ENCODE measurements around the gene MIF4GD.
"Not testable (repeated sequence)": the region's sequence is repeated elsewhere in the genome, so short reads cannot be mapped to it uniquely, and the experiment has no call there.

Gene MIF4GD

DNA sequence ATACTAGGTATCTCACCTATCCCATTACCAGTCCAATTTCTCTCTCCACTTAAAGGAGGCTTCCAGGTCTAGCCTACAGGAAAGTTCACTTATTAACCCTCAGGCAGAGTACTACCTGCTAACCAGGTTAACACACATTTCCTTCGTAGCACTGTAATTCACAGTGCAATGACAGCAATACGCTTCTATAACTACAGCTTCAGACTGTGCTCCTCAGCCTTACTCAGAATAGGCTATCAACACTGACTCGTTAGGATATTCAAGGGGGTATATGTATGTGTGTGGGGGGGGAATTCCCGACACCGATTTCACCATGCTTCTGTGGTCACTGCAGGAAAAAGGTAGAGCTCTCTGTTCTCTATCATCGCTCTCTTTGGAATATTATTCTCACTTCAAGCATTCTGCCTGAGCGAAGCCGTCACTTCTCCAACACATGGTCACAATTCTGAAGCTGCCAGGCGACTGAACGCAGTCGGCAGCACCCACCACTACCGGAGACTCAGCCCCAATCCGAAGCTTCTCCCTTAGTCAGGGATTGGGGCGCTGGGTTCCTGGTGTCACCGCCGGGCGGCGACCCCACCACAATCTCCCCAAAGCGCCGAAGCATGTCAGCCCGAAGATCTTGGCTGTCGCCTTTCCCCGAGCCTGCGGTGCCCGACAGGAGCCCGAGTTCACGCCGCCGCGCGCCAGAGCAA, 10.2 kb downstream of the MIF4GD start:
- no peak for DNase-seq (ENCODE audit: low spot score)

DNA sequence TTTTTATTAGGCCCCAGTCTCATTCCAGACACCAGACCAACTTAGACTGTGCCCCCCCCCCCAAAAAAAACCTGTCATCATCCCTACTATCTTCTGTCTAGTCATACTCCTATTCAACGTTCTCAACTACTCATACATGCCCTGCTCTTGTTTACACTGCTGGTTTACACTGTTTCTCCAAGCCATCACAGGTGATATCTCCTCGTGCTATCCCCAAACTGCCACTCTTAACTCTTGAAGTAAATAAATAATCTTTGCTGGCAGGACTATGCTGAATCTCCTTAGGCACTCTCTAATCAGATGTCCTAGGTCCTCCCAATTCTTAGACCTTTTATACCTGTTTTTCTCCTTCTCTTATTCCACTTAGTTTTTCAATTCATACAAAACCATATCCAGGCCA, 13.8 kb downstream of the MIF4GD start:
- not testable (repeated sequence) for DNase-seq (ENCODE audit: low spot score)

DNA sequence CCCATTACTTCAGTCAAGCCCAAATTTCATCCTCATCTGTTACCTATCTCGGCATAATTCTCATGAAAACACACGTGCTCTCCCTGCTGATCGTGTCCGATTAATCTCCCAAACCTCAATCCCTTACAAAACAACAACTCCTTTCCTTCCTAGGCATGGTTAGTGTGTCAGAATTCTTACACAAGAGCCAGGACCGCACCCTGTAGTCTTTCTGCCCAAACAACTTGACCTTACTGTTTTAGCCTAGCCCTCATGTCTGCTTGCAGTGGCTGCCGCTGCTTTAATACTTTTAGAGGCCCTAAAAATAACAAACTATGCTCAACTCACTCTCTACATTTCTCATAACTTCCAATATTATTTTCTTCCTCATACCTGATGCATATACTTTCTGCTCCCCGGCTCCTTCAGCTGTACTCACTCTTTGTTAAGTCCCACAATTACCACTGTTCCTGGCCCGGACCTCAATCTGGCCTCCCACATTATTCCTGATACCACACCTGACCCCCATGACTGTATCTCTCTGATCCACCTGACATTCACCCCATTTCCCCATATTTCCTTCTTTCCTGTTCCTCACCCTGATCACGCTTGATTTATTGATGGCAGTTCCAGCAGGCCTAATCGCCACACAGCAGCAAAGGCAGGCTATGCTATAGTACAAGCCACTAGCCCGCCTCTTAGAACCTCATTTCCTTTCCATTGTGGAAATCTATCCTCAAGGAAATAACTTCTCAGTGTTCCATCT, 14.9 kb downstream of the MIF4GD start:
- DNase-seq (ENCODE audit: low spot score): not testable (repeated sequence)

DNA sequence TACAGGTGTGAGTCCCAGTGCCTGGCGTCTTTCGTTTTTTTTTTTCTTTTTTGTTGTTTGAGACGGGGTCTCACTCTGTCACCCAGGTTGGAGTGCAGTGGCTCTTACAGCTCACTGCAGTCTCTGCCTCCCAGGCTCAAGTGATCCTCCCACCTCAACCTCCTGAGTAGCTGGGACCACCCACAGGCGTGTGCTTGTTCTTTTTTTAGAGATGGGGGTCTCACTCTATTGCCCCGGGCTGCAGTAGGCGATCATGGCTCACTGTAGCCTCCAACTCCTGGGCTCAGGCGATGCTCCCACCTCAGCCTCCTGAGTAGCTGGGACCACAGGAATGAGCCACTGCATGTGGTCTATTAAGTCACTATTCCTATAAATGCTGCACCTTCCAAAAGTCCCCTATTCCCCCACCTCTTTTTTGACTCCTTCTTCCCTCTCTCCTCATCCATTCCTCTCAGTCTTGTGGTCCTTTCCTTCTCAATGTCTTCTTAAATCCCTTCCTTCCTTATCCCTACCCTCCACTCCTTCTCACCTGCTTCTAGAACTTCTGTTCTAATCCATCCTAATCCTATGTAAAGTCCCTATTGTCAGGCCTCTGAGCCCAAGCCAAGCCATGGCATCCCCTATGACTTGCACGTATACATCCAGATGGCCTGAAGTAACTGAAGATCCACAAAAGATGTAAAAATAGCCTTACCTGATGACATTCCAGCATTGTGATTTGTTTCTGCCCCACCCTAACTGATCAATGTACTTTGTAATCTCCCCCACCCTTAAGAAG, 18.8 kb downstream of the MIF4GD start:
- DNase-seq (ENCODE audit: low spot score): no peak

DNA sequence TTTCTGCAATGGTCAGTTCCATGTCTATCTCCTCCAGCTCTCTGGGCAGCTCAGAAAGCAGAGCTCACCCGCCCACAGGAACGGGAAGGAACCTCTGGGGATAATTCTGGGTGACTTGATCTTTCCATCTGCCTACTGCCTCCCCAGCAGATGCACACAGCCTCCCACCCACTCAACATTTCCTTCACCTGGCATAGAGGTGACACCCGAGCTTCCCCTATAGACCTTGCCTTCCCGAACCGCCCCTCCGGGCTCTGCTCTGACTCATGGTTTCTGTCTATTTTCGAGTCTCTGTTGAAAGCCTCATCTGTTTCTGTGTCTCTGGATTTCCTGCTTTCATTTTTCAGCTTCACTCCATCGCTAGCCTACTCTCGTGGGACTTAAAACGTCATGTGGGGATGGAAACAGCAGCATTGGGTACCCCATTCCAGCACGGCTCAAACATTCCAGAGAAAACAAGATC, 21.0 kb downstream of the MIF4GD start:
- DNase-seq (ENCODE audit: low spot score): no peak

DNA sequence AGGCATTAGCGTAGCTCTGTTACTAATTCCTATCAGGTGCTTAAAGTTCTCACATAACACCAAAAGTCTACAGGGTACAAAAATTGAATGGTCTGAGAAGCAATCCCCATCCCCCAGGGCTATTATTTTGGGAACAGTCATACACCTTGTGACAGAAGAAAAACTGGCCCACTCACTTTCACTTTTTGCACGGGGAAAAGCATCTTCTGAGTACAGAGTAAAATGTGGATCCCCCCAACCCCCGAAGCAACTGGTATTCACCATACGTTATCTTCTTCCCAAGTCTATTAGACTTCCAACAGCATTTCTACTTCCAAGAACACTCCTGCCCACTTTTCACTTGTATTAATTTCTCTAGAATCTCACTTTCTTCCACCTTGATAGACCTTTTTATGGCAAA, 21.5 kb downstream of the MIF4GD start:
- DNase-seq (ENCODE audit: low spot score): no peak

DNA sequence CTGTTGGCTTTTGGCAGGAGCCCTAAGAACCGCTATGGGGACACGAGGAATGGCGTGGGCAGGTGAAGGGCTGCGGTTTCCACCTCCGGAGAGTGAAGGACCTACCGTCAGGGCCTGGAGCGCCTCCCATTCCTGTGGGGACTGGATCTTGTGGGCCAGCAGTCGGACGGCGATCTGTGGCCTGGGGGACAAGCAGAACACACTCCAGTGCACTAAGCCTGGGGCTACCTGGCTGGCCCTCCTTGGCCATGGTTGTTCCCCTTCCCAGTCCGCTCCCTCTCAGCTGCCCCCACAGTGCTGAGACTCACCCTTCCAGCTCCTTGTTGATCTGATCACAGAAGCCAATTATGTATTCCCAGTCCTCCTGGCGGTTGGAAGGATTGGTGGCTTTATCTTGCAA, 24.6 kb downstream of the MIF4GD start:
- no peak for DNase-seq (ENCODE audit: low spot score)

DNA sequence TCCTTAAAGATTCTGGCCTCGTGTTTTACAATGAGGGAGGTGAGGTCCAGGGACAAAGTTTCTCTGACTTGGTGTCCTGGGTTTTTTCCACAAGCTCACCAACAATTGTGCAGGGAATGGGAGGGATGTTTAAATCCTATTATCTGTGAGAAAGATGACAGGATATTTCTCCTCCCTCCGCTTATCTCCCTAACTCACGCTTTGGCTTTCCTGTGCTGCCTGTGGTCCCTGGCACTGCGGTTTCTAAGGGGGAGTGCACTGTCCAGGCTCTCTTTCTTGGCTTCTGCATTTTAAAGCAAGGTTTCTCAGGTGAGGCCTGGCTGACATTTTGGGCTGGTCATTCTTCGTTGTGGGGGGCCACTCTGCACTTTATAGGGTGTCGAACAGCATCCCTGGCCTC, 26.0 kb downstream of the MIF4GD start:
- no peak for DNase-seq (ENCODE audit: low spot score)

DNA sequence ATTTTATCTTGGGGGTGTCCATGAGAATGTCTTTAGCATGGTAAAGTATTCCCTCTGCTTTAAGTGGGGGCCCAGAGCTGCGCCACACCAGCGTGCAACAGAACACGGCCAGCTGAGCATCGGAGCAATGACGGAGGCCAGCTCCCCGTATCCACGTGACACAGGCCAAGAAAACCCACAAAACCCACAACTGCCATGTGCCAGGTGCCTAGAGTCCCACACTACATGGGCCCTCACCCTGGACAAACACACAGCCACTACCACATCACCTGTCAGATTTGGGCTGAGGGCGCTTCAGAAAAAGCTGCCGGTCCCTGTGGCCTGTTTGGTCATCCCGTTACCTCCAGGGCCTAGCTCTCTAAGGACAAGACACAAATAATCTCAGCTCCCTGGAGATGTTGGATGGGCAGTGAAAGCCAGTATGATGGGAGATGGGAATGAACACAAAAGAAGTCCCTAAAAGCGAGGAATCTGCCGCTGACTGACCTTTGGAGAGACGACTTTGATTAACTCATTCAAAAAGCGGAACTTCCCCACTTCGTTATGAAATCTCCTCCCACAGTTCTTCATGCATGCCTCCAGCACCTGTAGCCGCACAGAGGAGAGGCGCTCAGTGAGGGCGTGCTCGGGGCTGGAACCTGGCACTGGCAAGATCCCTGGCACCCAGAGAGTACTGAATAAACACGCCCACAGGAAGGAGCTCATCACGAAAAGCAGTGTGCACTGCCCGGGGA, 26.7 kb downstream of the MIF4GD start:
- no peak for DNase-seq (ENCODE audit: low spot score)

DNA sequence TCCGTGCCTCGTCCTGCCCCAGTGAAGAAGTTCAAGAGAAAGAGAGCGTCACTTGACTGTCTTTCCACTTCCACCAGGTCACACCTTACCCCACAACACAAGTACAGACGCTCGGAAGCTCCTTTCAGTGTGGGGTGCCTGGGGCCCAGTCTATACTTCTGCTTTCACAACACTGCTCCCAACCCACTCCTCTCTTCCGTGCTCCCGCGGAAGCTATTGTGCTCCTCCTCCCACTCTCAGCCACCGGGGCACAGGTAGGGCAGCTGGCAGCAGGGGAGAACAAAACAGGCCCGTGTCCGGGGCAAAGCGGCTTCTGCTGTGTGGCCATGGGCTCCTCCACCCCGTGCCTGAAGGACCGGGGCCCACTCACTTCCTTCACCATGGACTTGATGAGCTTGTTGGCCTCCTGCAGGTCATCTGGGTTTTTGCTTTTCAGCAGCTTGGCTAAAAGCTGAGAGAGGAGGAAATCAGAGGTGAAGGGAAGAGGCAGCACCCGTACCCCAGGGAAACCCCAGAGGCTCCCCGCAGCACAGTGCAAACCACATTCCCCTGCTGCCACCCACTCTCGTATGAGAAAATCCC, 28.5 kb downstream of the MIF4GD start:
- no peak for DNase-seq (ENCODE audit: low spot score)

DNA sequence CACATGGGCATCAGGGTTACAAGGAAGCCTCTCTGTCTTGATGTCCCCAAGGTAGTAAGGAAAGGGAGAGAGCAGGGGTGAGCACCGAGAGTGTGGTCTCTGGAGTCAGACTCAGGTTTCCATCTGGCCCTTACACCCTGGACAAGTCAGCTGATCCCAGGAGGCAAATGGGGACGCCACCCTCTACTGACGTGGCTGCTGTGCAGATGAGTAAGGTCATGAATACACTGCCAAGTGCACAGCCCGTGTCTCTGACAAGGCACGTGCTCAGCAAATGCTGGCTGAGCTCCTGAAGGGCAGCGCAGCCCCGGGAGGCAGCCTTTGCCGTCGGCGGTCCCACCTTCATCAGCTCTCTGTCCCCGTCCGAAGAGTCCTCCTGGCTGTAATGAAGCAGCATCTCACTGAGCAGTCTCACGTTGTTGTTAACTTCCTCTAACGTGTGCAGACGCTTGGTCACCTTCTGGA, 29.0 kb downstream of the MIF4GD start:
- no peak for DNase-seq (ENCODE audit: low spot score)

DNA sequence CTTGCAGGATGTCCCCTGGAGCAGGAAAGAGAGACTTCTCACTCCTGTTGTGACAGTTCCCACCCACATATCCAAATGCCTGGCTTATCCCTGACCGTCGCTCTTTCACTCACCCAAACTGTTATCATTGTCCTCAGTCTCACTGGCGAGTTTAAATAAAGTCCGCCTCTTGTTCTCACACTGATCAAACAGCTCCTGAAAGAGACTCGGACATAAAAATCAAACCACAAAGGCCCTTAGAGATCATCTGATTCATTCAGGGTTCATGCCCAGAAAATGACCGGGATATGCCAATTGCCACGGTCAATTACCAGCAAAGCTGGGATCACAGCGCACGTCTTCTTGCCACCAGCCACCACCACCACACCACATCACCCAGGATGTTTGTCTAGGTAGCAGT, 29.5 kb downstream of the MIF4GD start:
- DNase-seq (ENCODE audit: low spot score): no peak

DNA sequence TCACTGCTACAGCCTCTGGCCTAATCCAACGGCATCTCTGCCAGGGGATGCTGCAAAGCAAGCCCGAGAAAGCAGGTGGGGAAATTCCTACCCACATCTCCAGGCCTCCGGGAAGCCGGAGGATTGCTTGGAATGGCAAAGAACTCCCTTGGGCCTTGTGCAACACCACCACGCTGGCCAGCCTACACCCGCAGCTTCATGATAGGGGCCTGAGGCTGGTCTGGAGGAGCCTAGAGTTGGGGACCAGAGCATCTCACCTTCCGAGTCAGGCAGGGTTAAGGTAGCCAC, 29.9 kb downstream of the MIF4GD start:
- no peak for DNase-seq (ENCODE audit: low spot score)

DNA sequence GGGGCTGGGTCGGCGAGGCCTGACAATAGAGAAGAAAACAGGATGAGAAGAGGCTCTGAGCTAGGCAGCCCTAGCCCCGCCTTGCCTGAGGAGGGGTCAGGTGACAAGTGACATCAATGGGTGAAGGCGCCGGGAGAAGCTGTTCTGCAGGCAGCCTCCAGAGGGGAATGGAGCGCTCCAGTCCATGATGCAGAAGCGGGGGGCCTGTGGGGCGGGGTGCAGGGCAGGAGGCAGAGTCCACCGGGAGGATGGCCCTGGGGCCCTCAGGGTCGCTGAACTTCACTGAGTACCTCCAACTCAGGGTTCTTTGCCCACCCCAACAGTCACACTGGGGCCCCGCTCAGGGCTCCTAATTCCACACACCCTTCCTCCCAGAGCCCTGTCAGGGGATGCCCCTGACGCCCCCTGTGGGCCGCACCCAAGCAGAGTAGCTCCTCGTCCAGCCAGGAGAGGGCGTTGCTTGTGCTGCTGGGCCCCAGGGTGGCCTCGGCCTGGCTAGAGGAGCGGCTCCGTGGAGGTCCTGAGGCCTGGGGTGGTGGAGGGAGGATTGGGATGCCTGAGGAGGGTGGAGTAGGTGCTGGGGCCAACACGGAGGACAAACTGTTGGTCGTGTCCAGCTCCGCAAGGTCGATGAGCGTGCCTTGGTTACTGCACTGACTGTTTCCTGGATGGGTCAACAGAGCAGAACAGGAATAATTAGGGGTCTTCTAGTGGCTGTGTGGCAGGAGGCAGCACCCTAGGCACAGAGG, 30.5 kb downstream of the MIF4GD start:
- peak; percentile 94 for DNase-seq (ENCODE audit: low spot score)

DNA sequence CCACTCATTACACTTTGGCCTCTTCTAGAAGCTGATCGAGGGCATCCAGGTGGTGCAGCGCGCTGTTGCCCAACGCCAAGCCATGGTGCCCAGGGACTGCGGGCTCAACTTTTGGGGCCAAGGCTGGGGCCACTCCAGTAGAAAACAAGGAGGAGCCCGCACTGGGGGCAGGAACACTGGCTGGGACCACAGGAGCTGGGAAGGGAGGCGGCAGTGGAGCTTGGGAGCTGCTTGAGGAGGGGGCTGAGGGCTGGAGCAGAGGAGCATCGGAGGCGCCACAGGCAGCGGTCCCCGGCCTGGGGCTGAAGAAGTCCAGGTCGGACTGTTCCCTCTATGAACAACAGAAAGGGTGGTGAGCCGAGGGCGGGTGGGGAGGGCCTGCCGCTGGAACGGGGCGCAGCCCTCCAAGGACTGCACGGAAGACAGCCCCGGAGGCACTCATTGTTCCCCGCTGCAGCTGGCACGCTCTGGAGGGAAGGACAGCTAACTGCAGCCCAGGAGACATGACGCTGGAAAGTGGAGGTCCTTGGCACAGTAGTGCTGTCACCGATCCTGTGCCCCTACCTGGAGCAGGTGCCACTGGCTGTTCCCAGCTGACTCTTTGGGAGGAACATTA, 31.1 kb downstream of the MIF4GD start:
- DNase-seq (ENCODE audit: low spot score): no peak

DNA sequence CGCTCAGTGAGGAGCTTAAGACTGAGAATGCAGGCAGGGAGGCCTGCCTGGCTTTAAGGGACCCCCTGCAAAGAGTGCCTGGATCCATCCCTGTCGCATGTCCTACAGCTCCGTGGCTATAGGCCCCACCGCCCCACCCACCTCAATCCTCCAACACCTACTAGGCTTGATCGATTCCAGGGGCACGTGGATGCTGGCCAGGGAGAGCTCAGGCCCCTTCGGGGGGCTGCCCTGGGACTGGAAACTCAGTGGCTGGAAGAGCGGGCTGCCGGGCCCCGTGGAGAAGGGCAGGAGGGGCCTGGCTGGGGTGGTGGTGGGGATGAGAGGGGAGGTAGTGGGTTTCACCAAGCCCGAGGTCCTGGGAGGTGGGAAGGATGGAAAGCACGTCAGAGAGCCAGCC, 31.8 kb downstream of the MIF4GD start:
- no peak for DNase-seq (ENCODE audit: low spot score)

DNA sequence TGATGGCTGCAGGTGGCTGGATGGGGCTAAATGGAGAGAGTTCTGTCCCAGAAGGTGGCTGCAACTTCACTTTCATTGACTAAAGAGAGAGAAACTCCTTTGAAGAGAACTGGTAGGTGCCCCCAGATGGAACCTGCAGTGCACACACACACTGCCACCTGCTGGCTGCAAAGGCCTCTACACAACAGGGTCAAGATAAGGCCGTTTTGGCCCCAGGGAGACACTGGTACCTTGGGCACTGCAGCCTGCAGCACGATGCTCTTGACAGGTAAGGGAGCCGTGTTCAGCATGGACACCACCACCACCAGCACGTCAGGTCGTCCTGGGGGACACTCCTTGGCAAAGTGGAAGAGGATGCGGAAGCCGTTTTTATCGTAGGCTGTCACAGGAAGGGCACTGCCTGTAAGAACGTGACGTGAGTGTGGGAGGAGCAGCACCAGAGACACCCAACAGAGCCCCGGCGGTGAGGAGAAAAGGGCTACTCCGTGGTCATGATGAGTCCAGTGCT, 32.3 kb downstream of the MIF4GD start:
- peak; percentile 87 for DNase-seq (ENCODE audit: low spot score)

DNA sequence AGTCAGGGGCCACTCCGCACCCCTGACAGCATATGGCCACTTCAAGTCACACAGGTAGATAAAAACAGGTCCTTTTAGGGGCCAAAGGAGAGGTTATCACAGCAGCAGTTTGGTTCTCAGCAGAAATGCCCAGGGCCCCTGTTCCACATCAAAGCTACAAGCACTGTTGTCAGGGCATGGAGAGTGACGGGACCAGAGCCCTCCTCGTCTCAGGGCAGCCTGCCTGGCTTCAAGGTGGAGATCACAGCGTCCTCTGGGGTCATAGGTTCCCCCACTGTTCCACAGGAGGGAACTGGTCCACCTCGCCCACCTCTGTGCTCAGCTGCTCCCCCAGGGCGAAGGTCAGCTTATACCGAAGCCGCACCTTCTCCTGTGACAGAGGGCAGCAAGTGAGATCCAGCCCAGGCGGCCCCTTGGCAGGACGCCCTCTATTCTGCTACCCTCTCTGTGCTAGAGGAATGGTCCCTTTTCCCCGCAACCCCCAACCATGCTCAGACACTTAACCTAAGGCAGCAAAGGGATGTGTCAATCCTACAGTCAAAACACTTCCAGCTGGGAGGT, 32.9 kb downstream of the MIF4GD start:
- DNase-seq (ENCODE audit: low spot score): no peak

DNA sequence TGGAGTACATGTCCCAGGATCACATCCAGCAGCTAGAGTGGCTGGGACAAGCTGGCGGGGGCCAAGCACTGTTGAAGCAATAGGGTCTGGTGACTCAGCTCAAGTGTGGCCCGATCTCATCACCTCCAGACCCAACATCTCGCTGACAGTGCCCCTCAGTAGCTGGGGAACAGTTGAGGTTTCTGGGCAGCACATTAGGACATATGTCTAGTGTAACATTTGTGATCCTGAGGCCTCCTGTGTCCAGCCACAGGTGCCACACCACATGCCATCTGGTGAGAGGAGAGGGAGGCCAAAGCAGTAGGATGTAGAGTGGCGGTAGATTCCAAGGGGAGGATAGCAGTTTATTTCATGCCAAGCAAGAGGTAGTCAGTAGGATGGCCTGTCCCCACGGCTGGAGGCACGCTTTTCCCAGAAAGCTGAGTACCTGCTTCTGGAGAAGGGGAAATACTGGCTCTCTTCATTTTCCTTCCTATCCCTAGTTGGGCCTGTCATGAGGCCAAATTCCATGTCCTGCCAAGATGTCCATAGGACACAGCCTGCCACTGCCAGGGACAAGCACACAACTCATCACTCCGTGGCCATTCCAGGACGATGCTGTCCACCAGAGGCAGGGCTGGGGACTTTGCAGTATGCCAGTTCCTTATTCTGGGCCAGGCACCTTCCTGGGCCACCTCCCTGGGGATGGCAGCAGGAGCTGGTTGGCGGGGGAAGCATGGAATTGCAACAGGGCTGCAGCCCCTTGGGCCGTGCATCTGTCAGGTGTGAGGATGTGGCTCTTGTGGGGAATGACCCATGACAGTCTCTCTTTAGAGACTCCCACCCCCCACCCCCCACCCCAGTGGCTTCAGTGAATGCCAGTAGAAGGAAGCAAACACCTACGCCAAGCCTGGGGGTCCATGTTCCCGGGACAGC, 33.7 kb downstream of the MIF4GD start:
- DNase-seq (ENCODE audit: low spot score): no peak
